SU-DHL-6 (cell line): ENCODE data around the gene SLC39A7.

Experiments
- CTCF ChIP-seq: fragments of 200-600 bp; sonication (generic); IDR thresholded peaks from one replicate; pipeline ENCODE4 v1.5.1; 2017; ENCODE audit warnings: antibody characterized with exemption, mild to moderate bottlenecking, low read length, moderate library complexity; ENCODE audit not compliant: insufficient read depth, poor library complexity, severe bottlenecking
- EZH2phosphoT487 ChIP-seq: fragments of 200-600 bp; sonication (generic), shearing (Covaris generic); conservative IDR thresholded peaks from 2 replicates; pipeline ENCODE4 v1.6.1; 2018; ENCODE audit warnings: mild to moderate bottlenecking, antibody characterized with exemption, low read length, moderate library complexity, mixed read lengths

DNA sequence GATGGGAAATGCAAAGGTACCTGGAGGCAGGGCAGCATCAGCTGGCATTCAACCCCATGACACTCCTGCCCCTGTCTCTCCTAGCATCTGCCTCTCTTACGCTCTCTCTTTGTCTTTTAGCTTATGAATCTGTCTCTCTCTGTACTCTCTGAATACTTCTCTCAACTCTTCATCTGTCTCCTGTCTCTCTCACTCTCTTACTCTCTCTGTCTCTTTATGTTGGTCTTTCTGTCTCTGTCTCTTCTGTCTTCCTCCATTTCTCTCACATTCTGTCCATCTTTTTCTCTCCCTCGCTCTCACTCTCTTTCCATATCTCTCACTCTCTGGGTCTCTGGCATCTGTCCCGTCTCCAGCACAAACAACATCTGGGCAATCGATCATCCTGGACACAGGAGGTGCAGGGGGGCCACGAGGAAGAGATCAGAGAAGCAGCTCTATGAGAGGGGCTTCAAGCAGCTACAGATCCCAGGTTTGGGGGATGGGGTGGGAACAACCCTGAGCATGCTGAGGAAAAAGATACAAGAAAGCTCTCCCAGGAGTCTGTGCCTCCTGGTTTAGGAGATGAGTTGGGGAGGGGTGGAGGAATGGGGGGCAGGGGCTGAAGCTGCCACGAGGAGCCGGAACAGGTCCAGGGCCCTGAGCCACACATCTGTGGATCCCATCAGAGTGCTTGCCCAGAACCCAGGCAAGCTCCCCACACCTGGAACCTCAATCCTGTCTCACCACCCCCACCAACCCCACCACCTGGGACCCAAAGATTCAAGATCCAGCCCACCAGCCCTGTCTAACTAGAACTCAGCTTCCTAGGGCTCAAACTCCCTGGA, 10.8 kb upstream of the SLC39A7 start:
- TF ChIP-seq CTCF (no peak), EZH2phosphoT487 (no peak)
